SK-N-SH treated with all-trans-retinoic acid at 6 μM for 48 hours (cell line): Measurements from ENCODE around the gene SPATA18.

ENCODE experiments used
- ATAC-seq: fragments of 200-7000 bp; cut with Tn5 transposase; 3 replicates; pipeline ENCODE4 v1.9.1; 2020; ENCODE audit warnings: mild to moderate bottlenecking, moderate library complexity
- ARNTL ChIP-seq: fragments of 450-650 bp; formaldehyde crosslinking; IDR thresholded peaks from 2 replicates; pipeline ENCODE4 v1.5.0; 2020; ENCODE audit warnings: low read depth, mild to moderate bottlenecking, moderate library complexity, borderline replicate concordance
- CREB5 ChIP-seq: fragments of 250-450 bp; sonication (Bioruptor Pico); IDR thresholded peaks from 2 replicates; pipeline ENCODE4 v1.5.1; 2020; ENCODE audit warnings: low read depth, mild to moderate bottlenecking, moderate library complexity
- CSDC2 ChIP-seq: fragments of 250-450 bp; sonication (Bioruptor Pico); IDR thresholded peaks from 2 replicates; pipeline ENCODE4 v1.5.0; 2020; ENCODE audit warnings: mild to moderate bottlenecking, moderate library complexity
- CSRNP3 ChIP-seq: fragments of 250-450 bp; sonication (Bioruptor Pico); IDR thresholded peaks from 2 replicates; pipeline ENCODE4 v1.5.1; 2021; ENCODE audit warnings: mild to moderate bottlenecking, moderate library complexity
- ESRRG ChIP-seq: fragments of 250-450 bp; sonication (Bioruptor Pico); IDR thresholded peaks from 2 replicates; pipeline ENCODE4 v1.6.1; 2021; ENCODE audit warnings: mild to moderate bottlenecking
- GLIS3 ChIP-seq: fragments of 250-450 bp; sonication (Bioruptor Pico); IDR thresholded peaks from 2 replicates; pipeline ENCODE4 v1.5.0; 2020; ENCODE audit warnings: mild to moderate bottlenecking, moderate library complexity
- ISL1 ChIP-seq: fragments of 250-450 bp; sonication (Bioruptor Pico); IDR thresholded peaks from 2 replicates; pipeline ENCODE4 v2.1.2; 2022; ENCODE audit warnings: mild to moderate bottlenecking, moderate library complexity
- OSR1 ChIP-seq: fragments of 250-450 bp; sonication (Bioruptor Pico); IDR thresholded peaks from 2 replicates; pipeline ENCODE4 v1.8.0; 2022; ENCODE audit warnings: moderate library complexity, mild to moderate bottlenecking, inconsistent platforms
- POU6F1 ChIP-seq: fragments of 250-450 bp; sonication (Bioruptor Pico); IDR thresholded peaks from 2 replicates; pipeline ENCODE4 v1.8.0; 2021; ENCODE audit warnings: low read depth, mild to moderate bottlenecking, moderate library complexity, borderline replicate concordance
- PPARA ChIP-seq: fragments of 250-450 bp; sonication (Bioruptor Pico); IDR thresholded peaks from 2 replicates; pipeline ENCODE4 v1.5.0; 2020; ENCODE audit warnings: mild to moderate bottlenecking, borderline replicate concordance
- RARB ChIP-seq: fragments of 250-450 bp; sonication (Bioruptor Pico); IDR thresholded peaks from 2 replicates; pipeline ENCODE4 v1.8.0; 2021; ENCODE audit warnings: mild to moderate bottlenecking, moderate library complexity
- SNAI2 ChIP-seq: fragments of 250-450 bp; sonication (Bioruptor Pico); IDR thresholded peaks from 2 replicates; pipeline ENCODE4 v1.5.0; 2020; ENCODE audit warnings: mild to moderate bottlenecking, moderate library complexity
- TOX ChIP-seq: fragments of 250-450 bp; sonication (Bioruptor Pico); IDR thresholded peaks from 2 replicates; pipeline ENCODE4 v1.8.0; 2021; ENCODE audit warnings: mild to moderate bottlenecking, moderate library complexity, borderline replicate concordance
- TSHZ2 ChIP-seq: fragments of 250-450 bp; sonication (Bioruptor Pico); IDR thresholded peaks from 2 replicates; pipeline ENCODE4 v1.5.0; 2020; ENCODE audit warnings: mild to moderate bottlenecking, moderate library complexity
- ZC3H10 ChIP-seq: fragments of 250-450 bp; sonication (Bioruptor Pico); IDR thresholded peaks from 2 replicates; pipeline ENCODE4 v1.5.1; 2021; ENCODE audit warnings: mild to moderate bottlenecking, moderate library complexity
- ZFP30 ChIP-seq: fragments of 450-650 bp; formaldehyde crosslinking; IDR thresholded peaks from 2 replicates; pipeline ENCODE4 v1.5.0; 2022; ENCODE audit warnings: mild to moderate bottlenecking, moderate library complexity
- ZNF565 ChIP-seq: fragments of 450-650 bp; formaldehyde crosslinking; conservative IDR thresholded peaks from 2 replicates; pipeline ENCODE4 v1.5.0; 2020; ENCODE audit warnings: low read depth, mild to moderate bottlenecking, moderate library complexity
- ZNF70 ChIP-seq: fragments of 450-650 bp; formaldehyde crosslinking; IDR thresholded peaks from 2 replicates; pipeline ENCODE4 v1.5.0; 2020; ENCODE audit warnings: mild to moderate bottlenecking, moderate library complexity

SPATA18 gene

GRCh38 chr4:52051213-52051614, at the start of gene SPATA18:
SPATA18 (plus strand) TSS chr4:52051304; CDS start chr4:52051705, 401 bp downstream.
- peak; percentile 57 for ATAC-seq
- no peak for TF ChIP-seq TOX (CRISPR knock-in tag)
- no peak for TF ChIP-seq ESRRG (CRISPR knock-in tag)
- TF ChIP-seq CREB5, result no peak

- ATAC-seq, result no peak
- no peak for TF ChIP-seq CSRNP3 (CRISPR knock-in tag)
- TF ChIP-seq PPARA (CRISPR knock-in tag), result no peak
- no peak for TF ChIP-seq ZNF70 (CRISPR knock-in tag)
- TF ChIP-seq POU6F1 (CRISPR knock-in tag), result no peak
- TF ChIP-seq TOX (CRISPR knock-in tag), result no peak
- no peak for TF ChIP-seq SNAI2 (CRISPR knock-in tag)
- no peak for TF ChIP-seq CSDC2 (CRISPR knock-in tag)
- no peak for TF ChIP-seq RARB (CRISPR knock-in tag)
- TF ChIP-seq ARNTL (CRISPR knock-in tag), result no peak
These were observed 49.5 kb upstream of the SPATA18 start for GRCh38 chr4:52001616-52002015.

- no peak for TF ChIP-seq OSR1 (CRISPR knock-in tag)
- TF ChIP-seq GLIS3 (CRISPR knock-in tag), result no peak
- TF ChIP-seq ZC3H10, result no peak
- no peak for TF ChIP-seq POU6F1 (CRISPR knock-in tag)
- no peak for ATAC-seq
These were observed 46.7 kb upstream of the SPATA18 start for GRCh38 chr4:52004414-52004813.

- no peak for TF ChIP-seq ISL1 (CRISPR knock-in tag)
- no peak for TF ChIP-seq OSR1 (CRISPR knock-in tag)
- TF ChIP-seq TOX (CRISPR knock-in tag), result no peak
- TF ChIP-seq TSHZ2 (CRISPR knock-in tag), result no peak
- no peak for TF ChIP-seq ZNF70 (CRISPR knock-in tag)
- no peak for TF ChIP-seq ZNF565 (CRISPR knock-in tag)
- no peak for TF ChIP-seq POU6F1 (CRISPR knock-in tag)
- TF ChIP-seq CSRNP3 (CRISPR knock-in tag), result no peak
- no peak for TF ChIP-seq ZFP30 (CRISPR knock-in tag)
- no peak for ATAC-seq
These were observed 45.4 kb upstream of the SPATA18 start for GRCh38 chr4:52005604-52006273.
